Measurements from ENCODE around the gene GTPBP1.

Gene GTPBP1

GRCh38 chr22:38705235-38706100 is at the start of gene GTPBP1:
Gene GTPBP1, plus strand, starts transcription at chr22:38705944. Its CDS starts 12 bp downstream, at chr22:38705956.
- peak; percentile 98 for DNase-seq

GRCh38 chr22:38656256-38657044 is 49.3 kb upstream of the GTPBP1 start, which contains the start of the genes CBY1 and FAM227A:
Gene CBY1, plus strand, starts transcription at chr22:38656638. Its CDS starts 11,417 bp downstream, at chr22:38668055.
Gene FAM227A, minus strand, starts transcription at chr22:38656392. Its CDS starts 6,224 bp downstream, at chr22:38650168.
- DNase-seq, result peak; percentile 87

GRCh38 chr22:38657045-38657909 is 48.5 kb upstream of the GTPBP1 start:
- DNase-seq, result peak; percentile 44

- no peak for DNase-seq
Measured at GRCh38 chr22:38674888-38675287, 30.9 kb upstream of the GTPBP1 start.

GRCh38 chr22:38675833-38676232 is 29.9 kb upstream of the GTPBP1 start:
- DNase-seq, result no peak

GRCh38 chr22:38681582-38682335 is 24.0 kb upstream of the GTPBP1 start, which contains the start of gene TOMM22:
Gene TOMM22, plus strand, starts transcription at chr22:38681957. Its CDS starts 22 bp downstream, at chr22:38681979.
- peak; percentile 88 for DNase-seq

DNA sequence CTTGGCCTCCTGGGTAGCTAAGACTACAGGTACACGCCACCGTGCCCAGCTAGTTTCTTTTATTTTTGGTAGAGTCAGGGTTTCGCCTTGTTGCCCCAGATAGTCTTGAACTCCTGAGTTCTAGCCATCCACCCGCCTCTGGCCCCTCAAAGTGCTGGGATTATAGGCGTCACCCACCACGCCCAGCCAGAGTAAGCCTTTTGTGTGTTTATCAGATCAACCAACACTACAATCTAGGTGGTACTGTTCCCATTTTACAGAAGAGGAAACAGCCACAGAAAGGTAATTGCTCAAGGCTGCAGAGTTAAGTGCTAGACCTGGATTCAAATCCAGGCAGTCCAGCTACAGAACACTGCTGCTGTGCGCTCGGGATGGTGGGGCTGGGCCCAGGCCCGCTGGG is 20.8 kb upstream of the GTPBP1 start:
- no peak for DNase-seq

- no peak for DNase-seq
Measured at GRCh38 chr22:38685761-38686160, 20.0 kb upstream of the GTPBP1 start.

GRCh38 chr22:38689651-38690050 is 16.1 kb upstream of the GTPBP1 start:
- DNase-seq, result no peak

- DNase-seq, result no peak
Measured at GRCh38 chr22:38694049-38694448, 11.7 kb upstream of the GTPBP1 start.

DNA sequence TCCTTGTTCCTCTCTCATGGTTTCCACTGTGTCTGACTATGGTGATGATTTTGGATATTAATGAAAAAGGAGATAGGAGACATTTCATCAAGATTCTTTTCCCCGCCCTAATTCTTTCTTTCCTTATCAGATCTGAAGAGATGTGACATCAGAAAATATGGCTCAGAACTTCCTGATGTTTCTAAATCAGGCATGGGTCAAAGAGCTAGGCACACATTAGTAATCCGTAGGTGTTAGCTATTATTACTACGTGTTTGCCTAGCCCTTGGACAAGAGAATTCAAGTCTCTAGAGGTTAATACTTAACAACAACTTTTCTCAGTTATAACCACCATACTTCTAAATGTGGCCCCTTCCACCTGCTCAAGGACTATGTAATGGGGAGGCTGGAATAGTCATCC is 10.8 kb upstream of the GTPBP1 start:
- DNase-seq, result no peak

- DNase-seq, result peak; percentile 66
Measured at GRCh38 chr22:38696606-38697424, 8.9 kb upstream of the GTPBP1 start.

- DNase-seq, result no peak
Measured at GRCh38 chr22:38697425-38698089, 8.2 kb upstream of the GTPBP1 start.

GRCh38 chr22:38698407-38699094 is 7.2 kb upstream of the GTPBP1 start:
- DNase-seq, result no peak

DNA sequence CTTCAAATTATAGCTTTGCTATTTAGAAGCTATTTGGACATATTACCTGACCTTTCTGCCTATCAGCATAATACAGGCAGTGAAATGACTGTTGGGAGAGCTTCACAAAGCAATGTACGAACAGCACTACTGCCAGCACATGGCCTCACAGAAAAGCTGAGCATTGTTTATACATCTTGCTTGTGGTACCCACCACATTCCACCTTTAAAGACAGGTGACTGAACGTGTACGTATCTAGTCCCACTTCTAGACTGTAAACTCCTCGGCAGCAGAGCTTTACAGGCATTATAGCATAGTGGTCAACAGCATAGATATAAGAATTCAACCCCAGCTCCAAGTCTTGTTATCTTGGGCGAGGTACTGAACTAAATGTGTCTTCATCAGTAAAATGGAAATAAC is 6.6 kb upstream of the GTPBP1 start:
- DNase-seq, result no peak

GRCh38 chr22:38699784-38700183 is 6.0 kb upstream of the GTPBP1 start:
- DNase-seq, result no peak

GRCh38 chr22:38700270-38700788 is 5.4 kb upstream of the GTPBP1 start:
- DNase-seq, result no peak

GRCh38 chr22:38700789-38701628 is 4.7 kb upstream of the GTPBP1 start, which contains the start of gene JOSD1:
Gene JOSD1, minus strand, starts transcription at chr22:38700943. Its CDS starts 956 bp downstream, at chr22:38699987.
- peak; percentile 97 for DNase-seq
